ENCODE data around the gene UBE2E3.
"Not testable (repeated sequence)": the region's sequence is repeated elsewhere in the genome, so short reads cannot be mapped to it uniquely, and the experiment has no call there.

DNA sequence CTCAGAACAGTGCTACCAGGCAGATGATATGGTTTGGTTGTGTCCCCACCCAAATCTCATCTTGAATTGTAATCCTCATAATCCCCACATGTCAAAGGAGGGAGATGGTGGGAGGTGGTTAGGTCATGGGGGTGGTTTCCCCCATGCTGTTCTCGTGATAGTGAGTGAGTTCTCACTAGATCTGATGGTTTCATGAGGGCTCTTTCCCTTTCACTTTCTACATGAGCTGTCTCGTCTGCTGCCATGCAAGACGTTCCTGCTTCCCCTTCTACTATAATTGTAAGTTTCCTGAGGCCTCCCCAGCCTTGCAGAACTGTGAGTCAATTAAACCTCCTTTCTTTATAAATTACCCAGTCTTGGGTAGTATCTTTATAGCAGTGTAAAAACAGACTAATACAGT, 42.9 kb upstream of the UBE2E3 start:
- TF ChIP-seq, protein P1, sequence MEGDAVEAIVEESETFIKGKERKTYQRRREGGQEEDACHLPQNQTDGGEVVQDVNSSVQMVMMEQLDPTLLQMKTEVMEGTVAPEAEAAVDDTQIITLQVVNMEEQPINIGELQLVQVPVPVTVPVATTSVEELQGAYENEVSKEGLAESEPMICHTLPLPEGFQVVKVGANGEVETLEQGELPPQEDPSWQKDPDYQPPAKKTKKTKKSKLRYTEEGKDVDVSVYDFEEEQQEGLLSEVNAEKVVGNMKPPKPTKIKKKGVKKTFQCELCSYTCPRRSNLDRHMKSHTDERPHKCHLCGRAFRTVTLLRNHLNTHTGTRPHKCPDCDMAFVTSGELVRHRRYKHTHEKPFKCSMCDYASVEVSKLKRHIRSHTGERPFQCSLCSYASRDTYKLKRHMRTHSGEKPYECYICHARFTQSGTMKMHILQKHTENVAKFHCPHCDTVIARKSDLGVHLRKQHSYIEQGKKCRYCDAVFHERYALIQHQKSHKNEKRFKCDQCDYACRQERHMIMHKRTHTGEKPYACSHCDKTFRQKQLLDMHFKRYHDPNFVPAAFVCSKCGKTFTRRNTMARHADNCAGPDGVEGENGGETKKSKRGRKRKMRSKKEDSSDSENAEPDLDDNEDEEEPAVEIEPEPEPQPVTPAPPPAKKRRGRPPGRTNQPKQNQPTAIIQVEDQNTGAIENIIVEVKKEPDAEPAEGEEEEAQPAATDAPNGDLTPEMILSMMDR (IDR thresholded peaks at IDR 0.05) = not testable (repeated sequence)
- TF ChIP-seq POLR2A, EP300 (IDR thresholded peaks at IDR 0.05): not testable (repeated sequence)
